ENCODE measurements around the gene UTP11. TPM values are rescaled to one million over a fixed set of nuclear protein-coding genes. Genes with fewer than 3 reads are reported as not detected.

The UTP11 gene
- polyA plus RNA-seq, 1 donor from 2014 or later: 144 TPM

GRCh38 chr1:38053416-38054091 is 41.0 kb downstream of the UTP11 start:
- no peak overlapping the region for H3K9ac ChIP-seq (ENCODE audit: low read length)
- no peaks in the 10 kb centered on the region for H3K9me3 ChIP-seq (ENCODE audit: low read length)
- no peak overlapping the region for H3K4me3 ChIP-seq (ENCODE audit: low read length)
- peaks cover 6% of the 10 kb centered on the region for H3K79me2 ChIP-seq (replicated peaks; ENCODE audit: insufficient read depth, low read length)
- H3K36me3 ChIP-seq (ENCODE audit: insufficient read depth, low read length): no peaks in the 10 kb centered on the region
- no peak overlapping the region for H2AFZ ChIP-seq (ENCODE audit: low read depth, low read length)
- H3F3A ChIP-seq (ENCODE audit: insufficient read depth, low read length, poor library complexity, severe bottlenecking): no peaks in the 10 kb centered on the region
- no peak overlapping the region for H3K27ac ChIP-seq (ENCODE audit: low read length)
- H3K27me3 ChIP-seq (ENCODE audit: insufficient read depth, low read depth, low read length): no peaks in the 10 kb centered on the region
- TF ChIP-seq CTCF (IDR thresholded peaks at IDR 0.05; ENCODE audit: poor library complexity, severe bottlenecking): no peak
- H3K4me2 ChIP-seq (ENCODE audit: low read length): no peak overlapping the region
- no peaks in the 10 kb centered on the region for H4K20me1 ChIP-seq (ENCODE audit: insufficient read depth)
- H3K9me2 ChIP-seq (ENCODE audit: insufficient read depth, low read length): no peaks in the 10 kb centered on the region

DNA sequence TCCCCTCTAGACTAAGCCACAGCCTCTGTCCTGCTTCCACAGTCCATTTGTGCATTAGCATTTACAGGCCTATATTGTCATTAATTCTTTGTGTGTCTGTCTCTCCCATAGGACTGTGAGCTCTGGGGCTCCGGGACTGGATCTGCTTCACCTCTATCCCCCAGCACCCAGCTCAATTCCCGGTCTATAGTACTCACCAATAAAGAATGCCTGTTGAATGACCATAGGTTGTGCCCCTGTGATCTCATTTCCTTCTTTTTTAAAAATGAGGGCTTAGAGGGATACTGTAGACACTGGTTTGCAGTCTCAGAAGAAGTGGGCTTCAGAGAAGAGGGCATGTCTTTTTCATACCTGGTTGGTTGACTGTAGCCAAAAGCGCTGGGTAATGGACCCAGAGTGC is 42.9 kb downstream of the UTP11 start:
- no peaks in the 10 kb centered on the region for H3K9me2 ChIP-seq (ENCODE audit: insufficient read depth, low read length)
- no peak overlapping the region for H3K9ac ChIP-seq (ENCODE audit: low read length)
- H3K79me2 ChIP-seq (replicated peaks; ENCODE audit: insufficient read depth, low read length): no peaks in the 10 kb centered on the region
- H3F3A ChIP-seq (ENCODE audit: insufficient read depth, low read length, poor library complexity, severe bottlenecking): no peaks in the 10 kb centered on the region
- no peak overlapping the region for H3K27ac ChIP-seq (ENCODE audit: low read length)
- no peaks in the 10 kb centered on the region for H3K9me3 ChIP-seq (ENCODE audit: low read length)
- H3K4me2 ChIP-seq (ENCODE audit: low read length): no peak overlapping the region
- H4K20me1 ChIP-seq (ENCODE audit: insufficient read depth): no peaks in the 10 kb centered on the region
- TF ChIP-seq POLR2AphosphoS5 (IDR thresholded peaks at IDR 0.05): no peak
- no peak for TF ChIP-seq MXI1 (conservative IDR thresholded peaks at IDR 0.05; ENCODE audit: poor library complexity, severe bottlenecking)
- TF ChIP-seq EZH2 (IDR thresholded peaks at IDR 0.05; ENCODE audit: borderline replicate concordance, insufficient read depth, low read length, poor library complexity, severe bottlenecking): no peak
- no peak for TF ChIP-seq RAD21 (conservative IDR thresholded peaks at IDR 0.05)
- no peak for TF ChIP-seq CTCF (IDR thresholded peaks at IDR 0.05; ENCODE audit: poor library complexity, severe bottlenecking)
- TF ChIP-seq, protein P1, sequence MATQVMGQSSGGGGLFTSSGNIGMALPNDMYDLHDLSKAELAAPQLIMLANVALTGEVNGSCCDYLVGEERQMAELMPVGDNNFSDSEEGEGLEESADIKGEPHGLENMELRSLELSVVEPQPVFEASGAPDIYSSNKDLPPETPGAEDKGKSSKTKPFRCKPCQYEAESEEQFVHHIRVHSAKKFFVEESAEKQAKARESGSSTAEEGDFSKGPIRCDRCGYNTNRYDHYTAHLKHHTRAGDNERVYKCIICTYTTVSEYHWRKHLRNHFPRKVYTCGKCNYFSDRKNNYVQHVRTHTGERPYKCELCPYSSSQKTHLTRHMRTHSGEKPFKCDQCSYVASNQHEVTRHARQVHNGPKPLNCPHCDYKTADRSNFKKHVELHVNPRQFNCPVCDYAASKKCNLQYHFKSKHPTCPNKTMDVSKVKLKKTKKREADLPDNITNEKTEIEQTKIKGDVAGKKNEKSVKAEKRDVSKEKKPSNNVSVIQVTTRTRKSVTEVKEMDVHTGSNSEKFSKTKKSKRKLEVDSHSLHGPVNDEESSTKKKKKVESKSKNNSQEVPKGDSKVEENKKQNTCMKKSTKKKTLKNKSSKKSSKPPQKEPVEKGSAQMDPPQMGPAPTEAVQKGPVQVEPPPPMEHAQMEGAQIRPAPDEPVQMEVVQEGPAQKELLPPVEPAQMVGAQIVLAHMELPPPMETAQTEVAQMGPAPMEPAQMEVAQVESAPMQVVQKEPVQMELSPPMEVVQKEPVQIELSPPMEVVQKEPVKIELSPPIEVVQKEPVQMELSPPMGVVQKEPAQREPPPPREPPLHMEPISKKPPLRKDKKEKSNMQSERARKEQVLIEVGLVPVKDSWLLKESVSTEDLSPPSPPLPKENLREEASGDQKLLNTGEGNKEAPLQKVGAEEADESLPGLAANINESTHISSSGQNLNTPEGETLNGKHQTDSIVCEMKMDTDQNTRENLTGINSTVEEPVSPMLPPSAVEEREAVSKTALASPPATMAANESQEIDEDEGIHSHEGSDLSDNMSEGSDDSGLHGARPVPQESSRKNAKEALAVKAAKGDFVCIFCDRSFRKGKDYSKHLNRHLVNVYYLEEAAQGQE (IDR thresholded peaks at IDR 0.05; ENCODE audit: borderline replicate concordance): no peak
- no peak for TF ChIP-seq EP300 (conservative IDR thresholded peaks at IDR 0.05; ENCODE audit: poor library complexity, severe bottlenecking)
- TF ChIP-seq TAF1 (IDR thresholded peaks at IDR 0.05; ENCODE audit: low read depth): no peak
- TF ChIP-seq SMC3 (conservative IDR thresholded peaks at IDR 0.05; ENCODE audit: poor library complexity): no peak
- H2AFZ ChIP-seq (ENCODE audit: low read depth, low read length): no peak overlapping the region
- H3K4me3 ChIP-seq (ENCODE audit: low read length): no peak overlapping the region
- H3K36me3 ChIP-seq (ENCODE audit: insufficient read depth, low read length): no peaks in the 10 kb centered on the region
- no peaks in the 10 kb centered on the region for H3K27me3 ChIP-seq (ENCODE audit: insufficient read depth, low read depth, low read length)
